ENCODE results near the gene CORO2A.
A peak's percentile ranks its signal among the peaks of the same experiment; 100 is the strongest.

The CORO2A gene

GRCh38 chr9:98109052-98109451 lies 83.4 kb downstream of the CORO2A start:
- no peak overlapping the region for H2AFZ ChIP-seq (ENCODE audit: low read depth, low read length)
- DNase-seq: peak; percentile 67
- peaks cover 55% of the 10 kb centered on the region for H3K36me3 ChIP-seq (ENCODE audit: insufficient read depth, low read length)
- peaks cover 64% of the 10 kb centered on the region for H3K79me2 ChIP-seq (ENCODE audit: insufficient read depth, low read length)
- H3K27me3 ChIP-seq (ENCODE audit: insufficient read depth, low read length, poor library complexity): no peaks in the 10 kb centered on the region
- H3K9me3 ChIP-seq (ENCODE audit: insufficient read depth, low read length, severe bottlenecking): no peaks in the 10 kb centered on the region
- peaks cover 60% of the 10 kb centered on the region for H3K4me1 ChIP-seq (ENCODE audit: insufficient read depth, low read length)
- H3K9ac ChIP-seq (ENCODE audit: low read depth, low read length): peak overlapping the region; percentile 55
- peak overlapping the region; percentile 99 for H3K27ac ChIP-seq (ENCODE audit: low read length)
- H3K4me2 ChIP-seq (ENCODE audit: insufficient read depth, low read length): peak overlapping the region; percentile 41
- no peak for TF ChIP-seq EZH2 (IDR thresholded peaks at IDR 0.05; ENCODE audit: borderline replicate concordance, low read depth, low read length, severe bottlenecking)
- no peak for TF ChIP-seq CTCF (IDR thresholded peaks at IDR 0.05; ENCODE audit: borderline replicate concordance, extremely low read depth, low read length, poor library complexity, severe bottlenecking)
- no peak overlapping the region for H3K4me3 ChIP-seq (ENCODE audit: low read depth in 1 of 2, low read length in 2 of 2)
- ATAC-seq (ENCODE audit: insufficient read depth, low read depth): peak; percentile 58
- H4K20me1 ChIP-seq (ENCODE audit: insufficient read depth, low read length): no peaks in the 10 kb centered on the region

DNA sequence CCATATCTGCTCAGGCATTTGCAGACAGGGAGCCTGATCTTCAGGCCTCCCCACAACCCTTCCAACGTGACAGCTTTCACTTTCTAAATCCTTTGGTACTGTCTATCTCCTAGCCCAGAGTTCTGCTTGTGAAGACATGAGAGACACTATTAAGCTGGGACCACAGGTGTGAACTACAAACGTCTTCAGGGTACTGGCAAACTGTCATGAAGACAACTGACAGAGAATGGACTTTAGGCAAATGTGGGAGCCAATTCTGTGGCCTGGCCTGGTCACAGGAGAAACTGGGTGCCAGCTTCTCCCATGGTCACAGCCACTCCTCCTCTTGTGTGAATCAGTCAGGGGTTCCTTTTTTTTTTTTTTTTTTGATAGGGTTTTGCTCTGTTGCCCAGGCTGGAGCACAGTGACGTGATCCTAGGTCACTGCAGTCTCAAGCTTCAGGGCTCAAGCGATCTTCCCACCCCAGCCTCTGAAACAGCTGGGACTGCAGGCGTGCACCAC lies 83.9 kb downstream of the CORO2A start:
- H2AFZ ChIP-seq (ENCODE audit: low read depth, low read length): peak overlapping the region; percentile 28; the same call in 1 of the 2 replicates
- no peaks in the 10 kb centered on the region for H3K27me3 ChIP-seq (ENCODE audit: insufficient read depth, low read length, poor library complexity)
- TF ChIP-seq CTCF (IDR thresholded peaks at IDR 0.05; ENCODE audit: borderline replicate concordance, extremely low read depth, low read length, poor library complexity, severe bottlenecking): no peak
- TF ChIP-seq EZH2 (IDR thresholded peaks at IDR 0.05; ENCODE audit: borderline replicate concordance, low read depth, low read length, severe bottlenecking): no peak
- H3K9ac ChIP-seq (ENCODE audit: low read depth, low read length): peak overlapping the region; percentile 55
- peak overlapping the region; percentile 41 for H3K4me2 ChIP-seq (ENCODE audit: insufficient read depth, low read length)
- peaks cover 65% of the 10 kb centered on the region for H3K4me1 ChIP-seq (ENCODE audit: insufficient read depth, low read length)
- H3K9me3 ChIP-seq (ENCODE audit: insufficient read depth, low read length, severe bottlenecking): no peaks in the 10 kb centered on the region
- H3K27ac ChIP-seq (ENCODE audit: low read length): peak overlapping the region; percentile 99
- DNase-seq: peak; percentile 79
- no peaks in the 10 kb centered on the region for H4K20me1 ChIP-seq (ENCODE audit: insufficient read depth, low read length)
- H3K4me3 ChIP-seq (ENCODE audit: low read depth in 1 of 2, low read length in 2 of 2): no peak overlapping the region; a peak in 1 of 4 replicates
- ATAC-seq (ENCODE audit: insufficient read depth, low read depth): peak; percentile 90
- peaks cover 55% of the 10 kb centered on the region for H3K36me3 ChIP-seq (ENCODE audit: insufficient read depth, low read length)
- peaks cover 64% of the 10 kb centered on the region for H3K79me2 ChIP-seq (ENCODE audit: insufficient read depth, low read length)

- no peak overlapping the region; a peak in 1 of 4 replicates for H3K4me3 ChIP-seq (ENCODE audit: low read depth in 1 of 2, low read length in 2 of 2)
- no peaks in the 10 kb centered on the region for H4K20me1 ChIP-seq (ENCODE audit: insufficient read depth, low read length)
- TF ChIP-seq EZH2 (IDR thresholded peaks at IDR 0.05; ENCODE audit: borderline replicate concordance, low read depth, low read length, severe bottlenecking): no peak
- no peak for TF ChIP-seq CTCF (IDR thresholded peaks at IDR 0.05; ENCODE audit: borderline replicate concordance, extremely low read depth, low read length, poor library complexity, severe bottlenecking)
- H3K4me1 ChIP-seq (ENCODE audit: insufficient read depth, low read length): peaks cover 72% of the 10 kb centered on the region
- peak overlapping the region; percentile 55 for H3K9ac ChIP-seq (ENCODE audit: low read depth, low read length)
- peaks cover 55% of the 10 kb centered on the region for H3K36me3 ChIP-seq (ENCODE audit: insufficient read depth, low read length)
- peak overlapping the region; percentile 28; the same call in 1 of the 2 replicates for H2AFZ ChIP-seq (ENCODE audit: low read depth, low read length)
- H3K27ac ChIP-seq (ENCODE audit: low read length): peak overlapping the region; percentile 99
- no peak for DNase-seq
- no peaks in the 10 kb centered on the region for H3K27me3 ChIP-seq (ENCODE audit: insufficient read depth, low read length, poor library complexity)
- H3K4me2 ChIP-seq (ENCODE audit: insufficient read depth, low read length): peak overlapping the region; percentile 41
- H3K9me3 ChIP-seq (ENCODE audit: insufficient read depth, low read length, severe bottlenecking): no peaks in the 10 kb centered on the region
- H3K79me2 ChIP-seq (ENCODE audit: insufficient read depth, low read length): peaks cover 69% of the 10 kb centered on the region
- ATAC-seq (ENCODE audit: insufficient read depth, low read depth): peak; percentile 3; the same call in 1 of the 3 replicates
Observed at GRCh38 chr9:98107926-98108325, 84.5 kb downstream of the CORO2A start.
